Measurements from ENCODE around the gene HMG20B.

The HMG20B gene

GRCh38 chr19:3623716-3624115 lies 51.0 kb downstream of the HMG20B start:
- no peak for TF ChIP-seq CTCF (IDR thresholded peaks at IDR 0.05)

- TF ChIP-seq CTCF (IDR thresholded peaks at IDR 0.05): no peak
These were observed 53.3 kb downstream of the HMG20B start for GRCh38 chr19:3625996-3626472.

- TF ChIP-seq CTCF (IDR thresholded peaks at IDR 0.05): no peak
These were observed 54.0 kb downstream of the HMG20B start, which contains the start of gene CACTIN for GRCh38 chr19:3626473-3627350. Gene CACTIN, minus strand, starts transcription at chr19:3626790. Its CDS starts 28 bp downstream, at chr19:3626762.

GRCh38 chr19:3627351-3627723 lies 54.6 kb downstream of the HMG20B start:
- TF ChIP-seq CTCF (IDR thresholded peaks at IDR 0.05): no peak

All from LNCAP (cell line).